HG02798 (cell line): ENCODE data around the gene RHCG.
"Not testable (repeated sequence)": the region's sequence is repeated elsewhere in the genome, so short reads cannot be mapped to it uniquely, and the experiment has no call there.

Source experiments
- ATAC-seq: cut with Tn5 transposase; IDR thresholded peaks from one replicate; pipeline ENCODE4 v1.9.1; 2021; ENCODE audit warnings: mild to moderate bottlenecking; ENCODE audit not compliant: unreplicated experiment, poor library complexity

The RHCG gene

GRCh38 chr15:89482139-89482538 lies 14.2 kb downstream of the RHCG start:
- no peak for ATAC-seq

DNA sequence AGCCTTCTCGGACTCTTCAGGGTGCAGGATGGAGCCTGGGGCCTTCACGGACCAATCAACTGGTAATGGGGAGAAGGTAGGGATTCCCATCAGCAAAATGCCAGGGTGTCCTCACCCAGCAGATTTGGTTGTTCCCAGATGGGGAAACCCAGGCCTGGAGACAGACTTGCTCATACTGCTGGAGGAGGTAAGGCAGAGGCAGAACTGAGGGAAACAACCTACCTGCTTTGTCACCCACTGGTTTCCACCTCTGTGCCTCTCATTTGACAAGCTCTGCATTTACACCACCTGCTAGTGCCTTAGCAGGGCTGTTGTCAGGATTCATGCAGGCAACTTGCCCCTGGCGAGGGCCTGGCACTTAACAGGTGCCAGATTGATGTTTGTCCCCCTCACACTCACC lies 15.9 kb downstream of the RHCG start:
- ATAC-seq, result no peak

DNA sequence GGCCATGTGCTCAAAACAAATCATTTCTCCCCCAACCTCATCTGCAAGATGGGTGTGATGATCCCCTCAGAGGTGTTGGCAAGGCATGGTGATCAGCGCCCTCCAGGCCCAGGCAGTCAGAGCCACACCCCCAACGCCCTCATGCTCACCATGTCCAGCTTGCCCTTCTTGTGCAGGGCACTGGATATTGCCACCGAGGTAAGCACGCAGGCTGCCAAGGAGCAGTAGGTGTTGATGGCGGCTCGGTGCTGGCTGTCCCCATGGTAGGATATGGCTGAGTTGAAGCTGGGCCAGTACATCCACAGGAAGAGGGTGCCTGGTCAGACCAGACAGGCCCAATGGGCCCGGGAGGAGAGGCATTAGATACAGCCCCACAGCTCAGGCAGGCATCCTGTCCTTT lies 17.2 kb downstream of the RHCG start:
- no peak for ATAC-seq

GRCh38 chr15:89477411-89478242 lies 18.8 kb downstream of the RHCG start:
- no peak for ATAC-seq

DNA sequence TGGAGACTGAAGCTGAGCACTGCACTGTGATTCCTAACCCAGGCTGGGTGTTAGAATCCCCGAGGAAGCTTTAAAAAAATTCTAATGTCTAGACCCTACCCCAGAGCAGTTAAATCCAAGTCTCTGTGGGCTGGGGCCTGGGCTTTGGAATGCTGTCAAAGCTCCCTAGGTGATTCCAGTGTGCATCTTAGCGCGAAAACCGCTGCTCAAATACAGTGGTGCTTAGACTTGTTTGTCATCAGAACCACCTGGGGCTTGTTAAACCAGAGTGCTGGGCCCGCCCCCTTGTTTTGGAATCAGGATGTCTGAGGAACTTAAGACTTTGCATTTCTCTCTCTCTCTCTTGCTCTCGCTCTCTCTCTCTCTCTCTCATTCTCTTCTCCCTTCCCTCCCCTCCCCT lies 20.7 kb downstream of the RHCG start:
- ATAC-seq, result no peak

- no peak for ATAC-seq
Measured at GRCh38 chr15:89472785-89473256, 23.6 kb downstream of the RHCG start.

- ATAC-seq, result no peak
Measured at GRCh38 chr15:89469426-89470096, 26.8 kb downstream of the RHCG start.

GRCh38 chr15:89468813-89469212 lies 27.6 kb downstream of the RHCG start:
- not testable (repeated sequence) for ATAC-seq

GRCh38 chr15:89463113-89463512 lies 33.3 kb downstream of the RHCG start:
- ATAC-seq, result no peak

DNA sequence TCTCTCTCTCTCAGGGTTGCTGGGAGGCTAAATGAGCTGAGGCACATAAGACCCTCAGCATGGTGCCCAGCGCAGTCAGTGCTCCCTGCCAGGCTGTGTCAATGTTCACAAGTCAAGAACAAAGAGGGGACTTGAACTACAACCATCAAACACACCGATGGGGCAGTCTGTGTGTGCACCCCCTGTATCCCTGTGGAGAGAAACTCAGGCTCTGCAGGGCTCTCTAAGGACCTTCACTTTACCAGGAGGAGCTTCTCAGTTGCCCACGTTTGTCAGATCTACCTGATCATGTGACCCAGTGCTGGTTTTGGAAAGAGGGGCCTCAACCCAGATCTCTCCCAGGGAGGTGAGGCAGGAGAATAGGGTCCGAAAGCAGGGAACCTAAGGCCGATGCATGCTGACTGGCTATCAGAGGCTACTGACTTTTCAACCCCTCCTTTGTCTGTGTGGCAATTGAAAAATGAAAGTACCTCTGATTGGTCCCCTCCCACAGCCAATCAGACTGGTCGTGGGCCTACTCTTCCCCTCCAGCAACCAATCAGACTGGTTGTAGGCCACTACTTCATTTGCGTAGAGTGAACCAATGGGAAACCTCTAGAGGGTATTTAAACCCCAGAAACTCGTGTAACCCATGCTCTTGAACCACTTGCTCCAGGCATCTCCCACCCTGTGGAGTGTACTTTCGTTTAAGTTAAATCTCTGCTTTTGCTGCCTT lies 34.0 kb downstream of the RHCG start:
- ATAC-seq, result no peak

DNA sequence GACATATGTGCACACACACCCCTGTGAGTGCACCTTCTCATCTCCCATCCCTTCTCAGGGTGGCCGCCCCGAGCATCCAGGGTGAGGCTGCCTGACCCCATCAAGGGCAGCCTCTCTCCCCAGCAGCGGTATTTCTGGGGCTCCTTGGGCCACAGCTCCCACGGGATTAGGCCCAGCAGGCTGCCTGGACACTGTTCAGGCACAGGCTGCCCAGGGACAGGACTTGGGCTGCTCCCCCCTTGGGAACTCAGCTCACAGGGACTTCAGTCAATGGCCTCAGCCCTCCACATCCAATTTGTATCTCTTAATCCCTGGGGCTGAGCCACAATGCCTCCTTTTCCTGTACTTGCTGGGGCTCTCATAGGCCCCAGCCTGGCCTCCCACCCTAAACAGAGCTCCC lies 35.0 kb downstream of the RHCG start:
- no peak for ATAC-seq

GRCh38 chr15:89460048-89460447 lies 36.3 kb downstream of the RHCG start:
- no peak for ATAC-seq

DNA sequence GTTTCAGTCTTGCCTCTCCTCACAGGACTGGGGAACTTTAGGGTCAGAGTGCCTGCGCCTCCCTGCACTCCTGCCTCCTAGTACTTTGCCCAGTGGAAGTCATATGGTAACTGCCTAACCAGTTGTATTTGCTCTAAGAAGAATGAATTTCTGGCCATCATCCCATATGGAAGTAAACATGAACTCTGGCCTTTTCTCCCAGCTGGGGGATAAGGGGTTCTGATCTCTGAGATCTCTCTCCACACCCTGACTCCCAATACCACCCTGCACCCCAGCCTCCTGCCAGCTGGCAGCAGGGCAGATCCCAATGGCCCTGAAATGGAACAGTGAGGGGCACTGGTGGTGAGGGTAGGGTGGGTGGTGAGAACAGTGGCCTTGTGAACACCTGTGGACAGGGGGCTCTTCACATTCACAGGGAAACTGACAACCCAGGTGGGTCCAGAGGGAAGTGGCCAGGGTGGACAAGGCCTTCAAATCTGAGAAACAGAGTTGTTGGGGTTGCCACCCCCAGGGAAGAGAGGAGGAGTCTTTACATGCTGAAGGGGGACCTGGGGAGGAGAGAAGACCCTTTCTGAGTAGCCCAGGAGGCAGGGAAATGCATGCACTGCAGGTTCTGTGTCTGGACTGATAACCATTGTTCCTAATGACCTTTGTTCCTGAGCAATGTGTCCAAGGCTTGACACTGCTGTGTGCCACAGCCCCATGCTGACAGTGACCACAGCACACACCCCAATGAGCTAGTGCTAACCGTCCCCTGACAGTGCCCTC lies 36.9 kb downstream of the RHCG start:
- ATAC-seq, result no peak

- ATAC-seq, result no peak
Measured at GRCh38 chr15:89458440-89458839, 37.9 kb downstream of the RHCG start.

GRCh38 chr15:89457086-89457485 lies 39.3 kb downstream of the RHCG start:
- no peak for ATAC-seq

DNA sequence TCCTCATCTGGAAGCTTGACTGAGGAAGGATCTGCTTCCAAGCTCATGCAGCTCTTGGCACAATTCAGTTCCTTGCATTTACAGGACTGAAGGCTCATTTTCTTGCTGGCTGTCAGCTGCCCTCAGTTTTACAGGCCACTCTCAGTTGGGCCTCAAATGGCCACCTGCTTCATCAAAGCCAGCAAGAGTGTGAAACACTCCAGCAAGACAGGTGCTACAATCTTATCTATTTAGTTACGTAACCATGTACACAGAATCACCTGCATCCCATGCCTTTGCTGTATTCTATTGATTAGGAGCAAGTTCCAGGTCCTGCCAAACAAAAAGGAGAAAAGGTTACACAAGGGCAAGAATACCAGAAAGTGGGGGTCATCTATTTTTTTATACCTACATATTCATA lies 40.8 kb downstream of the RHCG start:
- no peak for ATAC-seq

- ATAC-seq, result no peak
Measured at GRCh38 chr15:89452330-89452836, 44.0 kb downstream of the RHCG start.

GRCh38 chr15:89451846-89452245 lies 44.5 kb downstream of the RHCG start:
- no peak for ATAC-seq

DNA sequence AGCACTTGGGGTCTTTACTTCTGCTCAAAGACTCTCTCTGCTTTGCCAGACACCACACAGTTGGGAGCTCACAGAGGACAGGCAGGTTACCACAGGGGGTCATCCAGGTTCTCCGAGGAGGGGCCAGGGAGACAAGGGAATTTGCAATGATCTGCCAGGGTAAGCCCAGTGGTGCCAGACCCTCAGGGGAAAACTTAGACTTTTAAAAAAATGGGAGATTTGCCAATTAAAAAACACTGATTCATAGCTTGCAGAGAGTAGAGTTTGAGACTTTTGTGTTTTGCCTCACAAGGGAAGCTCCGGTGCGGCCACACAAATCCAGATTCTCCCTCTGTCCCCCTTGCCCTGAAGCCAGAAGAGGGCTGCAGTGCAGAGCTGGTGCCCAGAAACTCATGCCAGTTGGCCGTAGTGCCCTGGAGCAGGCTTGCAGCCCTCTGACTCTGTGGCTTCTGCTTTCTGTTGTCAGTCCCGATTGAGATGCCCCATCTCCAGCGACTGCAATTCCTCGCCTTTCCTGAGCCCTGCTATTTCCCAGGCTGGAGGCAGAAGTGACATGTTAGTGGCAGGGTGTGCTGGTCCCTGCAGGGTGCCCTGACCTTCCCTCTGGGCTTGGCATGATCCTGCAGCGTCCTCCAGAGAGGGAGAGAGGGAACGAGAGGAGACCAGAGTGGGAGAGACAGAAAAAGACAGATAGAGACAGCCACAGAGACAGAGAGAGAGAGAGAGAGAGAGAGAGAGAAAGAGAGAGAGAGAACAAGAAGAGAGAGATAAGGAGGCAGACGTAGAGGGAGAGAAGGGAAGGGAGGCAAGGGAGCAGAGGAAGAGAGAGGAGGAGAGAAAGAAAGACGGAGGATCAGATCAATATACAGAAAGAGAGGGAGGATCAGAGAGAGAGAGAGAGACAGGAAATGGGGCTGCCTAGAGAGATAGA lies 46.0 kb downstream of the RHCG start:
- no peak for ATAC-seq
